ENCODE measurements around the gene HIBCH.
"Not testable (repeated sequence)": the region's sequence is repeated elsewhere in the genome, so short reads cannot be mapped to it uniquely, and the experiment has no call there.

Gene HIBCH

DNA sequence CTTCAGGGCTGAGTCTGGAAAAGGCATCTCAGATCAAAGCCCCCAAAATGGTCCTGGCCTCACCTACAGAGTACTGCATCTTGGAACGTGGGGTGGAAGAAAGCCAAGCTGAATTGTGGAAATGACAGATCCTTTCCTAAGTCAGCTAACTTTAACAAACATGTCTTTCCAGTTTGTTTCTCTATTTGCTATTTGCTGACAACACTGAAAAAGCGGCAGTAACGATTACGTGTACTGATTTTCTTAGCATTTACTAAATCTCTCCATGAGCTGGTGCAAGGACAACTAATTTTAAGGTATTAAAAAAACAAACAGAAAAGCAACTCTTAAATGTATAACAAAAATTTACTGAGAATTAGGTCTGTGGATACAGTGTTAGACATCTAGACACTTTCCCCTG, 1.1 kb downstream of the HIBCH start:
- in situ Hi-C loops (cut with MboI; ENCODE audit: low pct_unique_long_range_greater_than_20kb, low sequenced_read_pairs) = no loop called here
- no peak for DNase-seq

DNA sequence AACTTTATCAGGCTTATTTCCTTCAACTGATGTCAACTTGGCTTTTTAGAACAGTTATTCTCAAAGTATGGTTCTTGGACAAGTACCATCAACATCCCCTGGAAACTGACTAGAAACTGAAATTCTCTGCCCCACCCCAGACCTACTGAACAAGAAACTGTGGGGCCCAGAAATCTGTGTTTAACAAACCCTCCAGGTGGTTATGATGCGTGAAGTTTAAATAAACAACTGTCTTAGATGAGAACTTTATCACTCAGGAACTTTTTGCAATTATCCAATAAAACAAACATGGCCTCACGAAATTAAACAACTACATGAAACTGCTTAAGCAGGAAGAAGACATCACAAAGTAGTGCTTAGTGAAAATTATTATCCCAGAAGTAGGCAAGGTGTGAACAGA, 4.4 kb downstream of the HIBCH start:
- no peak for DNase-seq
- in situ Hi-C loops (cut with MboI; ENCODE audit: low pct_unique_long_range_greater_than_20kb, low sequenced_read_pairs) = no loop called here

GRCh38 chr2:190313880-190314279, 5.7 kb downstream of the HIBCH start:
- in situ Hi-C loops (cut with MboI; ENCODE audit: low pct_unique_long_range_greater_than_20kb, low sequenced_read_pairs) = no loop called here
- DNase-seq = no peak

- DNase-seq; in situ Hi-C loops (cut with MboI; ENCODE audit: low pct_unique_long_range_greater_than_20kb, low sequenced_read_pairs): not testable (repeated sequence)
Measured at GRCh38 chr2:190312635-190313025, 7.0 kb downstream of the HIBCH start.

- DNase-seq = no peak
- in situ Hi-C loops (cut with MboI; ENCODE audit: low pct_unique_long_range_greater_than_20kb, low sequenced_read_pairs) = no loop called here
Measured at GRCh38 chr2:190311893-190312634, 7.6 kb downstream of the HIBCH start.

DNA sequence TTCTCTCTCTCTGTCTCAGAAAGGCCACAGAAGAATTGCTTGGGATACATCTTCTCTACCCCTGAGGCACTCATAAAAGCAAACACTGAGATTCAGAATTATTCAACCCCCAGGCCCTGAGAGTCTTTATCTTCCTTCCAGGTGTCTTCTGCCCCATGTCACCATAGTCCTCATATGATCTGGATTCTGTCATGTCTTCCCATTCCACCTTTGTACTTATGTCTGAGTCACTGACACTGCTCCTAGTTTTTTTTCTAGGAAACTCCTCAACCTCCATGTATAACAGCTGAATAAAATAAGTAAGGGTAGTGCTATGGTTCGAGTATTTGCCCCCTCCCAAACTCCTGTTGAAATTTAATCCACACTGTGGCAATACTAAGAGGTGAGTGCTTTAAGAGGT, 11.6 kb downstream of the HIBCH start:
- in situ Hi-C loops (cut with MboI; ENCODE audit: low pct_unique_long_range_greater_than_20kb, low sequenced_read_pairs) = no loop called here
- DNase-seq = no peak

GRCh38 chr2:190304404-190304803, 15.2 kb downstream of the HIBCH start:
- no peak for DNase-seq
- in situ Hi-C loops (cut with MboI; ENCODE audit: low pct_unique_long_range_greater_than_20kb, low sequenced_read_pairs) = no loop called here

- in situ Hi-C loops (cut with MboI; ENCODE audit: low pct_unique_long_range_greater_than_20kb, low sequenced_read_pairs) = no loop called here
- DNase-seq = no peak
Measured at GRCh38 chr2:190303647-190304046, 16.0 kb downstream of the HIBCH start.

DNA sequence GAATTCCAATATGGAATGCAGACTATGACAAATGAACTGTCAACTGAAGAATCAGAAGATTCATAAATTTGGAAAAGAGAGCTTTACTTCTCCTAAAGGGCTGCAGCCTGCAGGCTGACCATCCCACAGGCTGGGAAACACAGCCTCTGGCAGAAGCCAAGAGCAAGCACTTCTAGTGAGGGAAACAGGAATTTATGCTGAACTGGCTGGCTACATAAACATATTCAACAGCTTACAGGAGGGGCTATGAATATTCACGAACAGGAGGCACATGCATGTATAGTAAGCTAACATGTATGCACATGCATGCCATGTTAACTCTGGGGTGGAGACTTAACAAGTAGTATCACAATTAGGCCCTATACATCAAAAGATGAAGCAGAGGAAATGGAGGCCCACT, 17.6 kb downstream of the HIBCH start:
- in situ Hi-C loops (cut with MboI; ENCODE audit: low pct_unique_long_range_greater_than_20kb, low sequenced_read_pairs) = no loop called here
- DNase-seq = no peak

DNA sequence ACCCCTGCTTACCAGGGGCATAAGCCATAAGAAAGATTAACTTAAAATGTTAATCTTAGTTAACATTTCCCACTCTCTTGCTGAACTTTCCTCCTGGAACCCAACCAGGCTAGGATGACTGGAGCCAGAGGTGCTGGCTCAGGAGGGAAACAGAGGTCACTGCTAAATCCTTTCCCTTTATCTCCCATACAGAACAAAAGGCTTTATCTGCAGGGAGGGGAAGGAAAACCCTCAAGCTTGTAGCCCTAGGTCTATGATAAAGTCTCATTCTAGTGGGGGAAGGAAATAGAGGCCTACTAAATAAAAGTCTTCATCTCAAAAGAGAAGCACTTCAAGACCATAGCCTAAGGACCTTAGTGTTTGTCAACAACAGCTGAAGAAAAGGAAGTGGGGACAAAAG, 18.6 kb downstream of the HIBCH start:
- no peak for DNase-seq

DNA sequence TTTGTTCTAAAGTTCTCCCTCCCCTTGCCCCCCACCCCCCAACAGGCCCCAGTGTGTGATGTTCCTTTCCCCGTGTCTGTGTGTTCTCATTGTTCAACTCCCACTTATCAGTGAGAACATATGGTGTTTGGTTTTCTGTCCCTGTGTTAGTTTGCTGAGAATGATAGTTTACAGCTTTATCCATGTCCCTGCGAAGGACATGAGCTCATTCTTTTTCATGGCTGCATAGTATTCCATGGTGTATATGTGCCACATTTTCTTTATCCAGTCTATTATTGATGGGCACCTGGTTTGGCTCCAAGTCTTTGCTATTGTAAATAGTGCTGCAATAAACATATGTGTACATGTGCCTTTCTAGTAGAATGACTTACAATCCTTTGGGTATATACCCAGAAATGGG, 21.7 kb downstream of the HIBCH start:
- in situ Hi-C loops (cut with MboI; ENCODE audit: low pct_unique_long_range_greater_than_20kb, low sequenced_read_pairs) = loop anchor here (25.0 kb wide), 1 partner anchor 211 kb away; no protein-coding TSS in a partner anchor
- not testable (repeated sequence) for DNase-seq

More for the DNA sequence above, 18.6 kb downstream of the HIBCH start:
- in situ Hi-C loops (cut with MboI; ENCODE audit: low pct_unique_long_range_greater_than_20kb, low sequenced_read_pairs) = no loop called here

GRCh38 chr2:190283783-190284182, 35.8 kb downstream of the HIBCH start:
- DNase-seq = no peak
- in situ Hi-C loops (cut with MboI; ENCODE audit: low pct_unique_long_range_greater_than_20kb, low sequenced_read_pairs) = loop anchor here (25.0 kb wide), 1 partner anchor 196 kb away; no protein-coding TSS in a partner anchor

- DNase-seq = no peak
- in situ Hi-C loops (cut with MboI; ENCODE audit: low pct_unique_long_range_greater_than_20kb, low sequenced_read_pairs) = loop anchor here (25.0 kb wide), 1 partner anchor 193 kb away; no protein-coding TSS in a partner anchor
Measured at GRCh38 chr2:190280565-190281350, 38.9 kb downstream of the HIBCH start.

DNA sequence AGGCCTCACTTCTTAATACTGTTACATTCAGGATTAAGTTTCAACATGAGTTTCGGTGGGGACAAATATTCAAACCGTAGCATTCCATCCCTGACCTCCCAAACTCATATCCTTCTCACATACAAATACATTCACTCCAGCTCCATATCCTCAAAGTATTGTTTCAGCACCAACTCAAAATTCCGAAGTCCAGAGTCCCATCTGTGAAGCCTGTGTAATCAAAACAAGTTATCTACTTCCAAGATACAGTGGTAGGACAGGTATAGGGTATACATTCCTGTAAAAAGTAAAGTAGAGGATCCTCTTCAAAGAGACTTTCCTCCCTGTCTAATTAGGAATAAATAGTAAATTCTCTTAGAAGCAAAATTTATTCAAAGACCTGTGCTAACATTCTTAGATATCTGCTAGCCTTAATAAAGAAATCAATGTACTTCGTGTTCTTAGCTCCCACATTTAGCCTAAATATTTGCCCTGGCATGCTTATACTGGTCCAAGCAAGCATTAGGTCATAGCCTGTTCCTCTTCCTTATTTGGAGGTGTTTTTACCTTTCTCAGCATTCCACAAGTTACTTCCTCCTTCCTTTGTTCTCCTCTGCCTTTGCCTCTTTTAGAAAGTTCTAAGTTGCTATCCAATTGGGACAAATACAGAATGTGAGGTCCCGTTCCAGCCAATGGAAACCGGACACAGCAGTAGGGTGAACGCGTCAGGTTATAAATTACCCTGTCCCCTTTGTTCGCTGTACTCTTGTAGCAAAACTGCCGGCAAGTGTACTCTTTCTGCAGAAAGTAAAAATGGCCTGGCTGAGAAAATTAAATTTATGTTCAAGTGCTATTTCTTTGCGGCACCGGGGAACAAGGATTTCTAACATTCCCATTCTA, 40.1 kb downstream of the HIBCH start:
- in situ Hi-C loops (cut with MboI; ENCODE audit: low pct_unique_long_range_greater_than_20kb, low sequenced_read_pairs) = loop anchor here (25.0 kb wide), 1 partner anchor 192 kb away; no protein-coding TSS in a partner anchor
- DNase-seq = not testable (repeated sequence)

- DNase-seq = peak; percentile 45
- in situ Hi-C loops (cut with MboI; ENCODE audit: low pct_unique_long_range_greater_than_20kb, low sequenced_read_pairs) = loop anchor here (25.0 kb wide), 1 partner anchor 190 kb away; no protein-coding TSS in a partner anchor
Measured at GRCh38 chr2:190277234-190278112, 42.2 kb downstream of the HIBCH start.

- DNase-seq = no peak
- in situ Hi-C loops (cut with MboI; ENCODE audit: low pct_unique_long_range_greater_than_20kb, low sequenced_read_pairs) = no loop called here
Measured at GRCh38 chr2:190272457-190272842, 47.2 kb downstream of the HIBCH start.

DNA sequence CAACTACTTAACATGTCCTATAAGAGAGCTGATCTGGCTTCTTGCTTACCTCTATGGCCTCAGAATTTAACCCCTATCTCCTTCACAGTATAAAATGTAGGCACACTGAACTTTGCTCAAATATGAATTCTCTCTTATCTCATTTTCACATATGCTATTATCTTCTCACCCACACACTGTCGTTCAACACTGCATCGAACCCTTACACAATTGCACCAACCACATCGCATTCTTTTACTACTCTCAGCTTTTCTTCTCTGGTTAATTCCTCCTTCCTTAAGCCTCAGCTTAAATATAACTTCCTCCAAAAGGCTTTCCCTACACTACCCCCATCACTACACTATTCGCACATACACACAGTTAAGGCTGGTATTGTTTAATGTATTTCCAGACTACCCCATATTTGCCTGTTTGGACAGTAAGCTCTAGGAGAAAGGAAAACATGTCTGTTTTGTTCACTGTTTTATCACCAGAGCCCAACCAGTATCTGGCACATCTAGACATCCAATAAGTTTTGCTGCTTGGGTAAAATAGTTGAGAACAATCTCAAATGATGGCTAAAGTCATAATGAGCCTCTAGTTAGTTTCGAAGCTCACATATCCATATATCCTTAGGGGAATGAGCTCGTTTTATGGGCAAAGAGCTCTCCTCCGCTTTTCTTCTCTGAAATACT, 47.7 kb downstream of the HIBCH start:
- in situ Hi-C loops (cut with MboI; ENCODE audit: low pct_unique_long_range_greater_than_20kb, low sequenced_read_pairs) = no loop called here
- DNase-seq = no peak

DNA sequence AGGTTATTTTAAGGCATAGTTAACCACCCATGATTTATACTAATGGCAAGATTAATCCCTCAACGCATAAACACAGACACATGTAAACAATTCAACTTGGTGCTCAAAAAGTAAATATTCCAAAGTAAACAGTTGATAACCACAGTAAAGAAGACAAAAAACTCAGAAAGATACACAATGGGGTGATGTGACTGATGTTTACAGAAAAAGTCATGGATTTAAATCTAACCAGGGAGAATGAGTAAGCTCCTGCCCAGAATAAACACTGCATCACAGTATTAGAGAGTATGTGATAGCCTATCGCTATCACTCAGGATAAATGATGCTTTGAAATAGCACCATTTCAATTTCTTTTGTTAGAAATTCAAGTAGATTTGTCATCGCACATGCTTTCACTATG, 49.3 kb downstream of the HIBCH start:
- in situ Hi-C loops (cut with MboI; ENCODE audit: low pct_unique_long_range_greater_than_20kb, low sequenced_read_pairs) = no loop called here
- DNase-seq = no peak

All from KBM-7 (cell line).